Colonic mucosa (tissue), 4 donors: ENCODE measurements around the gene FGD1. TPM values are rescaled to one million over a fixed set of nuclear protein-coding genes. Genes with fewer than 3 reads are reported as not detected.
A peak's percentile ranks its signal among the peaks of the same experiment; 100 is the strongest.

Experiments
- DNase-seq: peaks from one replicate; pipeline ENCODE4 v3.0.0-alpha.2; 2020
- H3K27ac ChIP-seq: fragments of 200-600 bp; one replicate; pipeline ENCODE4 v1.8.0; 2021
- H3K27me3 ChIP-seq: fragments of 200-600 bp; one replicate; pipeline ENCODE4 v1.8.0; 2021
- H3K36me3 ChIP-seq: fragments of 200-600 bp; one replicate; pipeline ENCODE4 v1.8.0; 2021
- H3K4me1 ChIP-seq: fragments of 200-600 bp; one replicate; pipeline ENCODE4 v1.8.0; 2021; ENCODE audit warnings: mild to moderate bottlenecking
- H3K4me3 ChIP-seq: fragments of 200-600 bp; one replicate; pipeline ENCODE4 v1.8.0; 2021
- H3K9ac ChIP-seq, 2 donors: one replicate each; pipeline ENCODE4 v1.7.0; 2013; ENCODE audit warnings: control low read depth in 2 of 2, low read depth in 2 of 2, low read length in 2 of 2
- H3K9me3 ChIP-seq: fragments of 200-600 bp; one replicate; pipeline ENCODE4 v1.8.0; 2021
- CTCF ChIP-seq: fragments of 200-600 bp; IDR thresholded peaks from one replicate; pipeline ENCODE4 v1.8.0; 2022; ENCODE audit warnings: antibody characterized with exemption, mild to moderate bottlenecking
- intact Hi-C: fragments of 100-400 bp; cut with DNase I; formaldehyde crosslinking; loops from one replicate; pipeline ENCODE4 v1.14.1; 2022
- total RNA-seq, 2 donors: library from RNA; stranded (reverse); fragmentation: NEBNext Ultra II Directional in 1 of 2; extraction: Animal tissue kit (Norgen Biotek cat#: 25700) in 1 of 2; gene quantifications; one replicate each; pipeline ENCODE4 v1.2.1, GENCODE V29; 2021
- donor health status: healthy.
- donor health status: DM: no; HTN: no; CAD: no.
- donor health status: DM: no; HTN: no; CAD: no.

FGD1 gene
- total RNA-seq, 2 donors from 2014 or later: 4.9 to 5.5 TPM

- peak within 1 kb of the TSS; percentile 59 for H3K27ac ChIP-seq
- no peaks in the 10 kb centered on the region for H3K36me3 ChIP-seq
- DNase-seq: peak; percentile 81
- intact Hi-C loops: loop anchor here (2.0 kb wide), 1 partner anchor 45 kb away; no protein-coding TSS in a partner anchor
- peak within 1 kb of the TSS; percentile 75 to 76 for H3K9ac ChIP-seq
- no peaks in the 10 kb centered on the region for H3K9me3 ChIP-seq
- peak within 1 kb of the TSS; percentile 67 for H3K4me3 ChIP-seq
- H3K4me1 ChIP-seq: no peaks in the 10 kb centered on the region
- no peak for TF ChIP-seq CTCF
- no peaks in the 10 kb centered on the region for H3K27me3 ChIP-seq
Measured at GRCh38 chrX:54529552-54530356, 33.7 kb upstream of the FGD1 start, which contains the start of gene GNL3L. TSS of gene GNL3L (plus strand) at chrX:54530219. CDS start at chrX:54532567, 2,348 bp downstream.

GRCh38 chrX:54529151-54529550 is 33.1 kb upstream of the FGD1 start:
- Histone ChIP-seq H3K36me3 (no peaks in the 10 kb centered on the region), H3K27ac (no peak overlapping the region), H3K4me1 (no peaks in the 10 kb centered on the region), H3K9ac (no peak overlapping the region), H3K4me3 (no peak overlapping the region), H3K9me3 (no peaks in the 10 kb centered on the region), H3K27me3 (no peaks in the 10 kb centered on the region)
- DNase-seq: no peak
- intact Hi-C loops: loop anchor here (2.0 kb wide), 1 partner anchor 44 kb away; no protein-coding TSS in a partner anchor
- TF ChIP-seq CTCF: no peak

- H3K9me3 ChIP-seq: no peaks in the 10 kb centered on the region
- H3K27ac ChIP-seq: no peak overlapping the region
- no peak for TF ChIP-seq CTCF
- H3K4me1 ChIP-seq: no peaks in the 10 kb centered on the region
- H3K27me3 ChIP-seq: no peaks in the 10 kb centered on the region
- H3K9ac ChIP-seq: no peak overlapping the region
- intact Hi-C loops: no loop called here
- H3K4me3 ChIP-seq: no peak overlapping the region
- no peaks in the 10 kb centered on the region for H3K36me3 ChIP-seq
- no peak for DNase-seq
Measured at GRCh38 chrX:54509400-54509799, 13.4 kb upstream of the FGD1 start.

- Histone ChIP-seq H3K9me3 (no peaks in the 10 kb centered on the region), H3K36me3 (no peaks in the 10 kb centered on the region), H3K27me3 (no peaks in the 10 kb centered on the region), H3K4me1 (no peaks in the 10 kb centered on the region), H3K27ac (no peak overlapping the region), H3K4me3 (no peak overlapping the region), H3K9ac (no peak overlapping the region)
- TF ChIP-seq CTCF: no peak
- no peak for DNase-seq
- intact Hi-C loops: no loop called here
Measured at GRCh38 chrX:54496936-54497335, 902 bp upstream of the FGD1 start.

GRCh38 chrX:54496517-54496852 is 451 bp upstream of the FGD1 start:
- no peaks in the 10 kb centered on the region for H3K27me3 ChIP-seq
- DNase-seq: no peak
- H3K9me3 ChIP-seq: no peaks in the 10 kb centered on the region
- no peaks in the 10 kb centered on the region for H3K36me3 ChIP-seq
- H3K4me1 ChIP-seq: no peaks in the 10 kb centered on the region
- intact Hi-C loops: no loop called here
- H3K4me3 ChIP-seq: no peak overlapping the region
- no peak overlapping the region for H3K27ac ChIP-seq
- H3K9ac ChIP-seq: no peak overlapping the region
- TF ChIP-seq CTCF: no peak
